H54 (cell line): ENCODE measurements around the gene WBP4.

Experiments used
- DNase-seq: peaks from one replicate; pipeline ENCODE4 v3.0.0; 2011; ENCODE audit warnings: low spot score, mixed read lengths; ENCODE audit not compliant: insufficient read length
- FAIRE-seq: peaks from 3 replicates; lab custom pipeline; 2011; peaks lifted over from hg19 to GRCh38; lab: Jason Lieb, UNC
- POLR2A ChIP-seq: IDR thresholded peaks from 2 replicates; pipeline ENCODE4 v1.6.1; 2011; ENCODE audit warnings: low read depth, mild to moderate bottlenecking, low read length

The WBP4 gene

DNA sequence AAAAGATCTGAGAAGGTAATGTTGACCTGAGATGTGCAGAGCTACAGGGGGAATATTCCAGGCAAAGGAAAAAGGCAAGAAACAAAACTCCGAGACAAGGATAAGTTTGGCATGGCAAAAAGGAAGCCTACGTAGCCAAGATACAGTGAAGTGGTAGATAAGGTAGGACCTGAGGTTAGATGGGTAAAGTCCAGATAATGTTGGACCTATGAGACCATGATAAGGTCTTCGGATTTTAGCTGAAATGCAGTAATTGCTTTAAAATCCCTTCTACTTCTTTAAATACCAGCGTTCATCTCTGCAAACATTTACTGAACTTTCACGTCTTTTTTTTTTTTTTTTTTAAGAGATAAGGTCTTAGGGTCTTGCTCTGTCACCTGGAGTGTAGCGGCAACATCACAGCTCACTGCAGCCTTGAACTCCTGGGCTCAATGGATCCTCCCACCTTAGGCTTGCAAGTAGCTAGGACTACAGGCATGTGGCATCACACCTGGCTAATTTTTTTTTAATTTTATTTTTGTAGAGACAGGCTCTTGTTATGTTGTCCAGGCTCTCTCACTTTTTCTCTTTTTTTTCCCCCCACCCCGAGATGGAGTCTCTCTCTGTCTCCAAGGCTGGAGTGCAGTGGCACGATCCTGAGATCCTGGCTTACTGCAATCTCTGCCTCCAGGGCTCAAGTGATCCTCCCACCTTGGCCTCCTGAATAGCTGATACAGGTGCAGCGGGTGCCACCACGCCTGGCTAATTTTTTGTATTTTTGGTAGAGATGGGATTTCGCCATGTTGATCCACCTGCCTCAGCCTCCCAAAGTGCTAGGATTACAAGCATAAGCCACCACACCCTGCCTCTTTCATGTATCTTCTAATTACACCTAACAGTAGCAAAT lies 4.2 kb upstream of the WBP4 start:
- TF ChIP-seq POLR2A: no peak
- no peak for DNase-seq
- FAIRE-seq: no peak

DNA sequence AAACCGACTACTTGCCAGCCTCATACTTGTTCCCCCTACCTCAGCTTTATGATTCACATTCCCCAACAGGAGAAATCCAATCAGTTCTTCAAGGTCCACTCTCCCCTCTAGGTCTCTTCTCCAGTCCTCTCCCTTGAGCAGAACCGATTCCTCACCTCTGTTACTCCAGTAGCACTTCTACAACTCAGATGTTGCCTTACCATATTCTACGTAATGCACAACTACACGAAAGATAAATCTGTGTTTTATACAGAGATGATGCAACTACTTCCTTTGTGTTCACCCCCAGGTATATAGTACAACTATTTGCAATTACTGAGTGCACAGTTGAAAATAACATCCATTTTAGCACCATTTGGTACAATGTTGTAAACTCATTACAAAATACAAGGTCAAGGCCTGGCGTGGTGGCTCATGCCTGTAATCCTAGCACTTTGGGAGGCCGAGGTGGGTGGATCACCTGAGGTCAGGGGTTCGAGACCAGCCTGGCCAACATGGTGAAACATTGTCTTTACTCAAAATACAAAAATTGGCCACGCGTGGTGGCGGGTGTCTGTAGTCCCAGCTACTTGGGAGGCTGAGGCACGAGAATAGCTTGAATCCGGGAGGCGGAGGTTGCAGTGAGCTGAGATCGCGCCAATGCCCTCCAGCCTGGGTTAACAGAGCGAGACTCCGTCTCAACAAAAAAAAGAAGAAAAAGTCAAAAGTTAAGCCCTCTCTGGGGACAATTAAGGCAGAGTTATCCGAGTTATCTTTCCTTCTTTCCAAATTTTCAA lies 2.8 kb upstream of the WBP4 start:
- TF ChIP-seq POLR2A: no peak
- DNase-seq: no peak
- FAIRE-seq: no peak

DNA sequence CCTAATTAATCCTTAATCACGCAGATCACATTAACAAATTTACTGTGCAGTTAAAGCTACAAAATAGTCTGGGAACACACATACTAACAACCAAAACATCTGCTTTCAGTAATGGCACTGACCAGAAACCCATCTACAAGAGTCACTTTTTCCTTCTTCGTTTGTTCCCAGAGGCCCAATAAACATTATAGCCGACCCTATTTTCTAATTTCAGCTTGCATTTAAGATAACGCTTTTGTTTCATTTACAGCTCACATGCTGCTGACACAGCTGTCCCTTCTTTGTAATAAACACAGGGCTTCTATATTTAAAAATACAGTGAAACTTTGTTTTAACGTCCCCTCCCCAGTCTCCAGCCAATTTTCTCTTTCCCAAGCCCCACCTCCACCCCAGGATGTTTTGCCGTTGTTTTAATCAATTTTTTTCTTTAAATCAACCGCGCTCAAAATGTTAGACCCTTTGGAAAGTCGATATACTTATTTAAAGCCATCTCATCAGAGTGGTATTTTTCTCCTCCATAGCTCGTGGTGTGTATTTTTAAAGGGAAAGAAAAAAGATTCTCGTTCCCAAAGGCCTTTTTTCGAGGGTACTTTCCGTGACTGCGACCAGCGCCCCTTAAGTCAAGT lies 1.7 kb upstream of the WBP4 start:
- TF ChIP-seq POLR2A: no peak
- FAIRE-seq: no peak
- no peak for DNase-seq

DNA sequence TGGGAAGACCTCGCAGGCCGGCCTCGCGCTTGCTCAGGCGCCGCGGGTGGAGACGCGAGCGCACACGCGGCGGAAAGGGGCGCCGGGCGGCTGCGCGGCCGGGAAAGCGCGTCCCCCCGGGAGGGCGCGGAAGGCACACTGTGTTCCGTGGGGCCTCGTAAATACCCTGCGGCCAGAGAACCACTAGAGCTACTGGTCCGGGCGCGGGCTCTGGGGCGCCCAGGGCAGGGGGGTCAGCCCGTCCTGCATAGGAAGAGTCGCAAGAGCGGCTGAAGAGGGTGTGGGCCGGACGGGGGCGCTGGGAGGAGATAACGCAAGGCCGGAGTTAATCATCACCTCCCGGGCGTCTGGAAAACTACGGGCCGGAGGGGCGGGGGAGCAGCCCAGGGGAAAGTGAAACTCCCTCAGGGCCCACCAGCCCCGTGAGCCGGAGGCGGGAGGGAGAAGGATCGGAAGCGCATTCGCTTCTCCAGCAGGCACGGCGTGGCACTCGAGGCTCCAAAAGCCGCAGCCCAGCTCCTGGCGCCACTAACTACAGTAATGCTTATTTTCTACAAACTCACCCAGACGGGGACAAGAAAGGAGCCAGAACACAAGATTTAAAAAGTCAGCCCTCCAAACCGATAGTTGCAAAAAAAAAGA lies 1.1 kb upstream of the WBP4 start:
- FAIRE-seq (no peak), DNase-seq (peak; percentile 32)
- peak; percentile 44 for TF ChIP-seq POLR2A

DNA sequence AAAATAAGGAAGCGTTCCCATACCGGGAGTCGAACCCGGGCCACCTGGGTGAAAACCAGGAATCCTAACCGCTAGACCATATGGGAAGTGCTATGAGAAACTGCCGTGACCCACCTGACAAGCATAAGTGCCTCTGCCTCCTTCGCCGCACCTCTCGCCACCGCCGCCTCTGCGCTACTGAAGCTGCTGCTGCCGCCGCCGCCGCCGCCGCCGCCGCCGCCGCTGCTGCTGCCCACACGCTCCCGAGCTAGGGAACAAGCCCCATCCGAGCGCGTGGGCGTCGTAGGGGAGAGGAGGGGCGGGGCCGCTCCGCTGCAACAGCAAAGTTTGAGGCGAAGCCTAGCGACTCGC lies 610 bp upstream of the WBP4 start:
- FAIRE-seq (no peak), DNase-seq (no peak)
- peak; percentile 53; the same call in 1 of the 2 replicates for TF ChIP-seq POLR2A

DNA sequence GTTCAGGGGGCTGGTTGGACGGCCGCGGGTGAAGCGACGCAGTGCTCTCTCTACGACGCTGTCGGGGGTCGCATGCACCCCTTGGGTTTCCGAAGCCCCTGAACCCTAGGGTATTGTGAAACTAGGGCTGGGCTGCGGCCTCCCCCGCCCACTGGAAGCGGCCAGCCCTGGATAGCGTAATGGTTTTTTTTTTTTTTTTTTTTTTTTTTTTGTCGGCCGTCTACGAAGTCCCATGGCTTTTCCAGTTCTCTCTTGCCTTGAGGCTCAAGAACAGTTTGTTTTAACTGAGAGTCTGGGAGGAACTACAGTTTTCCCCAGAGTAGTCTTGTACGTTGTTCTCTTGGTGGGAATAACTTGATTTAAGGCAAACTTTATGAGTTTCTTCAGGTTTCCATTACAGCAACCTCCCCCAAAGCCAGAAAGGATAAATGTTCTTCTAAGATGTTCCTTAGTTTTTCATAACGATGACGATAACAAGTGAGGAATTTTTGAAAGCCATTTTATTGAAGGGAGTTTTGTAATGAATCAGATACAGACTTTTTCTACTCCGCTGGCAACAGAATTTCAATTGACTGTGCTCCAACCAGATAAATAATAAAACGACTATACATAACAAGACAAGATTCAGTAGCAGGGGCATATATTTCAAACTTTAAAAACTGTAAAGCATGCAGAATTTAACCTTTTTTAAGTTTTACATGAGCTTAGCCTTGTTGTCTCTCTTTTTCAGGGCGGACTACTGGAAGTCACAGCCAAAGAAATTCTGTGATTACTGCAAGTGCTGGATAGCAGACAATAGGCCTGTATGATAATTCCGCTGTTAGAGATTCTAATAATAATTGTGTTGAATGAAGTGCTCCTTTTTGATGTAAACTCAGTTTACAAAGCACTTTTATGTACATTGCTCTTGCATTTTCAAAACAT lies 867 bp downstream of the WBP4 start:
- FAIRE-seq (no peak), DNase-seq (no peak)
- TF ChIP-seq POLR2A: no peak

DNA sequence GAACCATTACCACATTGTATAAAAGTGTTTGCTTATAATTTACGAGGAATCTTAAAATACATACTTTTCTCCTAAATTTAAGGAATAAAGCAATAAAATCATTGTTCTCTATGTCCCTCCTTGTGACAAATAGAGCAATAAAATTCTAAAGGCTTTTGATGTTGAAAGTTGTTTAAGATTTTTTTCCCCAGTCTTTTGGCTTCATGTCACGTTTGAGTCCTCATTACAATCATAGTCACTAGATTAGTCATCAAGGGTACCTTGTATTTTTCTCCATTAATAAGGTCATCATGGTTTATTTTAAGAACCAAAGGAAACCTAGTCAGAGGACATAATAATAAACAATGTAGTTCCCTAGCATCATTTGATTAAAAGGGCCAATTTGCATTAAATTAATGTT lies 3.2 kb downstream of the WBP4 start:
- TF ChIP-seq POLR2A: no peak
- FAIRE-seq (no peak), DNase-seq (no peak)

DNA sequence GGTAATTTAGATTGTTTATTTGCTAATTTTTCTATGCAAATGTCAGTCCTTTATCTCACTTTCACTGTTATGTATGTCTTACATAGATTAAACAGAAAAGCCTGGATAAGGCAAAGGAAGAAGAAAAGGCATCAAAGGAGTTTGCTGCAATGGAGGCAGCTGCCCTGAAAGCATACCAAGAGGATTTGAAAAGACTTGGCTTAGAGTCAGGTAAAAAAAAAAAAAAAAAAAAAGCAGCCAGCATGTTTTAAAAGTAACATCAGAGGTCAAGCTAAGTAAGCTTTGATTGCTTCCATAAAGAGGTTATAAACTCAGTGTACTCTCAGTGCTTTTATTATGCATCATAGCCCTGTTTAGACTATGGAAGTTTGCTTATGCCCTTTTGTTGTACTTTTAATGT lies 3.8 kb downstream of the WBP4 start:
- TF ChIP-seq POLR2A: no peak
- DNase-seq: no peak
- peak; percentile 15 for FAIRE-seq

DNA sequence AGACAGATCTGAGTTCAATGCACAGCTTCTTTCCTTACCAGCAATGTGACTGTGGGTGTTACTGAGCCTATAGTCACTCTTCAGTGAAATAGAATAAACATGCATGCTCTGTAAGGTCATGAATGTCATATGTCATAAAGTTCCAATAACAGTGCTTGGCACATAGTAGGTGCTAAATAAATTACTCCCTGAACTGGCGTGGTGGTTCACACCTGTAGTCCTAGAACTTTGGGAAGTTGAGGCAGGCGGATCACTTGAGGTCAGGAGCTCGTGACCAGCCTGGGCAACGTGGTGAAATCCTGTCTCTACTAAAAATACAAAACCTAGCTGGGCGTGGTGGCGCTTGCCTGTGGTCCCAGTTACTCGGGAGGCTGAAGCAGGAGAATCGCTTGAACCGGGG lies 13.2 kb downstream of the WBP4 start:
- FAIRE-seq: no peak
- TF ChIP-seq POLR2A: no peak
- DNase-seq: no peak

DNA sequence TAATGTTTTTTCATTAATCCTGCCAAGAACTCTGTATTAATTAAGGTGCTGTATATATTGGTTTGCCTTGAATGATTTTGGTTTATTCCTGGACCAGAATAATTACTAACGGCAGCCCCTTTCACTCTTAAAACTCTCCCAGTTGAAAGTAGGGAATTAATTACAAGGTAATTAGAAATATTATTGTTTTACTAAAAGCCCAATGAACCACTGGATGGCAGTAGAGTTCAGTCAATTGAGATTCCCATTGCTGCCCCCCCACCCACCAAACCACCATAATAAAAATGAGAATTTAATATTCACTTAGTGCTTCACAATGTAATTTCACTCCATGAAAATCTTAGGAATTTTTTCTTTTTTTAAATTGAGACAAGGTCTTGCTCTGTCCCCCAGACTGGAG lies 13.7 kb downstream of the WBP4 start:
- no peak for FAIRE-seq
- TF ChIP-seq POLR2A: no peak
- no peak for DNase-seq

DNA sequence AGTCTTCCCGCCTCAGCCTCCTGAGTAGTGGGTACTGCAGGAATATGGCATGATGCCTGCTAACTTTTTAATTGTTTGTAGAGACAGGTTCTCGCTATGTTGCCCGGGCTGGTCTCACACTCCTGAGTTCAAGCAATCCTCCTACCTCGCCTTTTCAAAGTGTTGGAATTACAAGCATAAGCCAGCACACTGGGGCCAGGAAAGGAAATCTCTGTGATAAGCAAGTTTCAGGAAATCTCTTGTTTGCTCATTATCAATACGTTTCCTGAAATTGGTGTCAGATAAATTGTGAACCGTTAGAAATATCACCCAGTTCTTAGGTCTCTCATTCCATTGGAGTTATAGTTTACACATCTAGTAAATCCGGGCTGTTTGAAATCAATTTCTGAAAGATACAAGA lies 14.2 kb downstream of the WBP4 start:
- FAIRE-seq (no peak), DNase-seq (no peak)
- no peak for TF ChIP-seq POLR2A

DNA sequence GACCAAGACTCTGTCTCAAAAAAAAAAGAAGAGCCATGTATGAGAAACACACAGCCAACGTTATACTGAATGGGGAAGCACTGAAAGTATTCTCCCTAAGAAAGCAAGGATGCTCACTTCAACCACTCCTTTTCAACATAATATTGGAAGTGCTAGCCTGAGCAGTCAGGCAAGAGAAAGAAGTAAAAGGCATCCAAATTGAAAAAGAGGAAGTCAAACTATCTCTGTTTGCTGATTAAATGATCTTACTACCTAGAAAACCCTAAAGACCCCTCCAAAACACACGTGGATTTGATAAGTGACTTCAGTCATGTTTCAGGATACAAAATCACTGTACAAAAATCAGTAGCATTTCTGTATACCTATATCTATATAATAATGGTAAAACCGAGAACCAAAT lies 16.2 kb downstream of the WBP4 start:
- no peak for DNase-seq
- FAIRE-seq: no peak
- no peak for TF ChIP-seq POLR2A

DNA sequence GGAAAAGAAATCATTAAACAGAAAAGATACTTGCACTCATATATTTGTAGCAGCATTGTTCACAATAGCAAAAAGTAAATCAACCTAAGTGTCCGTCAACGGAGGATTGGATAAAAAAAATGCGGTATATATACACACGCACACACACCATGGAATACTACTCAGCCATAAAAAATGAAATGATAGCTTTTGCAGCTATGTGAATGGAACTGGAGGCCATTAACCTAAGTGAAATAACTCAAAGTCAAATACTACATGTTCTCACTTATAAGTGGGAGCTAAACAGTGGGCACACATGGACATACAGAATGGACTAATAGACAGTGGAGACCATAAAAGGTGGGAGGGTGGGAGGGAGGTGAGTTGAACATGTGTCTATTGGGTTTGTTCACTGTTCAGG lies 18.4 kb downstream of the WBP4 start:
- DNase-seq: no peak
- FAIRE-seq: no peak
- TF ChIP-seq POLR2A: no peak
